ENCODE results near the gene TANGO2.

The TANGO2 gene

GRCh38 chr22:19988331-19988808, 32.5 kb upstream of the TANGO2 start:
- in situ Hi-C loops (cut with HindIII; ENCODE audit: low sequenced_read_pairs), result no loop called here
- no peak for TF ChIP-seq CTCF (IDR thresholded peaks at IDR 0.05; ENCODE audit: low read depth, low read length, missing control alignments)
- no peak for DNase-seq (ENCODE audit: low read depth)
- no peak overlapping the region for H3K4me3 ChIP-seq (ENCODE audit: low read depth, low read length)

GRCh38 chr22:19988965-19989724, 31.8 kb upstream of the TANGO2 start:
- in situ Hi-C loops (cut with HindIII; ENCODE audit: low sequenced_read_pairs), result no loop called here
- H3K4me3 ChIP-seq (ENCODE audit: low read depth, low read length), result no peak overlapping the region
- DNase-seq (ENCODE audit: low read depth), result no peak
- TF ChIP-seq CTCF (IDR thresholded peaks at IDR 0.05; ENCODE audit: low read depth, low read length, missing control alignments), result no peak

- no peak overlapping the region for H3K4me3 ChIP-seq (ENCODE audit: low read depth, low read length)
- DNase-seq (ENCODE audit: low read depth), result no peak
- in situ Hi-C loops (cut with HindIII; ENCODE audit: low sequenced_read_pairs), result no loop called here
- TF ChIP-seq CTCF (IDR thresholded peaks at IDR 0.05; ENCODE audit: low read depth, low read length, missing control alignments), result no peak
Observed at GRCh38 chr22:19989725-19990067, 31.2 kb upstream of the TANGO2 start.

GRCh38 chr22:19990188-19990587, 30.7 kb upstream of the TANGO2 start:
- DNase-seq (ENCODE audit: low read depth), result no peak
- no peak overlapping the region for H3K4me3 ChIP-seq (ENCODE audit: low read depth, low read length)
- in situ Hi-C loops (cut with HindIII; ENCODE audit: low sequenced_read_pairs), result no loop called here
- TF ChIP-seq CTCF (IDR thresholded peaks at IDR 0.05; ENCODE audit: low read depth, low read length, missing control alignments), result no peak

GRCh38 chr22:19990609-19991394, 30.1 kb upstream of the TANGO2 start:
- no peak overlapping the region for H3K4me3 ChIP-seq (ENCODE audit: low read depth, low read length)
- no peak for DNase-seq (ENCODE audit: low read depth)
- TF ChIP-seq CTCF (IDR thresholded peaks at IDR 0.05; ENCODE audit: low read depth, low read length, missing control alignments), result no peak
- in situ Hi-C loops (cut with HindIII; ENCODE audit: low sequenced_read_pairs), result no loop called here

GRCh38 chr22:19991395-19991644, 29.6 kb upstream of the TANGO2 start:
- TF ChIP-seq CTCF (IDR thresholded peaks at IDR 0.05; ENCODE audit: low read depth, low read length, missing control alignments), result no peak
- no peak overlapping the region for H3K4me3 ChIP-seq (ENCODE audit: low read depth, low read length)
- in situ Hi-C loops (cut with HindIII; ENCODE audit: low sequenced_read_pairs), result no loop called here
- no peak for DNase-seq (ENCODE audit: low read depth)

Data from astrocyte of the cerebellum (primary cell).